Keratinocyte (primary cell): ENCODE data around the gene ASB16.

ENCODE experiments used
- CTCF ChIP-seq, 3 experiments: IDR thresholded peaks in 1 of 3; conservative IDR thresholded peaks in 1 of 3; optimal IDR thresholded peaks in 1 of 3; 2 replicates in 2 of 3; 3 replicates in 1 of 3; pipeline versions ENCODE3 to v1.5.1; 2011; ENCODE audit warnings: low read length in 3 of 3, mild to moderate bottlenecking in 3 of 3, moderate library complexity in 2 of 3, control low read depth in 1 of 3, inconsistent platforms in 1 of 3; ENCODE audit not compliant: insufficient read depth in 2 of 3; ENCODE audit errors: extremely low read depth in 1 of 3
- EZH2 ChIP-seq: IDR thresholded peaks from one replicate; pipeline ENCODE4 v1.6.1; 2012; ENCODE audit warnings: inconsistent platforms, mild to moderate bottlenecking, low read length, moderate library complexity

GRCh38 chr17:44211281-44212265 is 41.1 kb downstream of the ASB16 start:
- TF ChIP-seq CTCF (optimal IDR thresholded peaks at IDR 0.05 in 1 of 3, IDR thresholded peaks at IDR 0.05 in 1 of 3, conservative IDR thresholded peaks at IDR 0.05 in 1 of 3; ENCODE audit: extremely low read depth in 1 of 3, insufficient read depth in 2 of 3, low read length in 3 of 3) (no peak), EZH2 (no peak)
